ENCODE data around the gene SPEM1. TPM values are rescaled to one million over a fixed set of nuclear protein-coding genes. Genes with fewer than 3 reads are reported as not detected.

The SPEM1 gene
- not detected in 2 replicates for total RNA-seq

GRCh38 chr17:7419819-7420610 is at the start of gene SPEM1:
SPEM1 (plus strand) TSS chr17:7420324; CDS start chr17:7420385, 61 bp downstream.

GRCh38 chr17:7380855-7381683 is 39.1 kb upstream of the SPEM1 start, which contains the start of gene TNK1:
TNK1 (plus strand) TSS chr17:7381089; CDS start chr17:7382927, 1,838 bp downstream.

DNA sequence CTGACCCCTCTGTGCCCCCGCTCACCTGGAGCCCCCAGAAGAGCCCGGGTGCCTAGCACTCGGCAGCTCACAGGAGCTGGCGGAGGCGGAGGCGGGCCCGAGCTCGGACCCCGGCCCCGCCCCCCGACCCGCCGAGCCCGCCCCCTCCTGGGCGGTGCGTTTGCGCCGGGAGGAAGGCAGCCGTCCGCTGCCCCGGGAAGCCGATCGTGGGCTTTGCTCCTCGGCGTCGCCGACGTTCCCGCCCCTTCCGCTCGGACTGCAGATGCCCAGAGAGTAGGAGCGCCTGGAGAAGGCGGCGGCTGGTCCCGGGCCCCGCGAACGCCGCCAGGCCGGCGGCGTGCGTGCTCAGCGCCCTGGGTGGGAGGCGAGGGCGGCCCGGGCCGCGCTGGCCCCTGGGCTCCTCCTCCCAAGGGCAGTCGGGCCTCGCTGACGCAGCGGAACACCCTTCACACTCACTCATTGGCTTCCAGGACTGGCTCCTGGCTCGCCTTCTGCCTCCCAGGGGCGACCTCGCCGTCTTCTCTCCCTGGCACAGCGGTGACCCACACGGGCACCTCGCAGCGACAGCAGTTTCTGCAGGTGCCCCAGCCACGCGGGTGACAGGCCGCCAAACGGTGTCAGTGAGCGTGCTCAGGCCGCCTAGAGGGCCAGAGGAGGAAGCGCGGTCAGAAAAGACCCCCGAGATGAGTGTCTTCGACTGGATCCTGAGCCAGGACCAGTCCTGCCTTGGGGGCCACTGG is 25.5 kb upstream of the SPEM1 start, which contains the start of gene PLSCR3:
Gene PLSCR3 (minus strand): TSS at position 74 of the 740 bp plus-strand sequence. CDS start 415 bp downstream, outside the sequence.

DNA sequence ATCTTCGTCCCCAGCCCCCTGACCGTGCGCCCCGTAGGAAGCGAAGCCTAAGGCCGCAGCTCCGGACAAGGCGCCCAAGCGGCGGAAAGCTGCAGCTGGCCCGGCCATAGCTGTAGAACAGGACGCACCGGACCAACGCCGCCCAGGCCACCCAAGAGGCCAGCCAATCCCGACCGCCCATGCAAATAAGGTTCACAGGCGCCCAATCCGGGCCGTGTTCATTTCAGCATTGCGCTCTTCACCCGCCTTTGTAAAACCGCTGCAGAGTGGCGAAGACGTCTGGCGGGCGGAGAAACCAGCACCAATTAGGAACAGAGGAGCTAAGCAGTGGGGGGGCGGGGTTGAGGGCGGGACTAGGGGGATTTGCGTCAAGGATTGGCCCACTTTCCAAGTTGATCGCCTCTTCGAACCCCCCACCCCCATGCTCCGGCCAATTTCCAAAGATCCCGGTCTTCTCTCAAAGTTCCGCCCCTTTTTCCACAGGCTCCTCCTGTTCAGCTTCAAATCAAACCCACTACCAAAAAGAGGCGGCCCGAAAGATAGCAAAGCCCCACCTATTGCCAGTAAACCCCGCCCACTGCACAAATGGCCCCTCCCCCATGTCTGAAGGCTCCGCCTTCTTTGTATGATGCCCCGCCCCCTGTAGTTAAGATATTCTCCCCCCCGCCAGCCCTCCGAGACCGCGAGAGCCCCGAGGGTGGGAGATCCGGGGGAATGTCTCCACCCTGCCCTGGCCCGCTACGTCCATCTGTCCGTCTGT is 16.0 kb upstream of the SPEM1 start, which contains the start of gene TMEM256:
Gene TMEM256 (minus strand): TSS at position 121 of the 760 bp plus-strand sequence. CDS start 13 bp downstream, at position 108.

GRCh38 chr17:7407485-7408251 is 12.5 kb upstream of the SPEM1 start, which contains the start of gene NLGN2:
NLGN2 (plus strand) TSS chr17:7407845; CDS start chr17:7408256, 411 bp downstream.

GRCh38 chr17:7425316-7425715 is 5.2 kb downstream of the SPEM1 start, which contains the start of gene SPEM2:
SPEM2 (plus strand) TSS chr17:7425616; CDS start chr17:7425689, 73 bp downstream.

DNA sequence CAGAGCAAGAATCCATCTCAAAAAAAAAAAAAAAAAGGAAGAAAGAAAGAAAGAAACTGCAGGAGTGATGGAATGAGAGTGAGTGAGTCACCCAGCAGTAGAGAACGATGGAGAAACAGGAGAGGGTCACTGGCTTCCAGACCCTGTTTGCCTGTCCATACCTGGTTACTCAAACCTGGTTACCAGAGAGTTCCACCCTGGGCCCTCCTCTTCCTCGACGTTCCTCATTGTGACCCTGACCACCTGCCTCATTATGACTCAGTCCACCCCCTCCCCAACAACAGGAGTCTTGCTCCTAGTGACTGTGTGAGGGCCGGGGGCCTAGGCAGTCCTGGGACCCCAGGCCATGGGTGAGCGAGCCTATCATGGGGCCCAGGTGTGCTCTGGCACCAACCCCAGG is 8.4 kb downstream of the SPEM1 start, which contains the start of gene SPEM3:
Gene SPEM3 (plus strand): TSS at position 301 of the 400 bp plus-strand sequence. CDS start 46 bp downstream, at position 347.

DNA sequence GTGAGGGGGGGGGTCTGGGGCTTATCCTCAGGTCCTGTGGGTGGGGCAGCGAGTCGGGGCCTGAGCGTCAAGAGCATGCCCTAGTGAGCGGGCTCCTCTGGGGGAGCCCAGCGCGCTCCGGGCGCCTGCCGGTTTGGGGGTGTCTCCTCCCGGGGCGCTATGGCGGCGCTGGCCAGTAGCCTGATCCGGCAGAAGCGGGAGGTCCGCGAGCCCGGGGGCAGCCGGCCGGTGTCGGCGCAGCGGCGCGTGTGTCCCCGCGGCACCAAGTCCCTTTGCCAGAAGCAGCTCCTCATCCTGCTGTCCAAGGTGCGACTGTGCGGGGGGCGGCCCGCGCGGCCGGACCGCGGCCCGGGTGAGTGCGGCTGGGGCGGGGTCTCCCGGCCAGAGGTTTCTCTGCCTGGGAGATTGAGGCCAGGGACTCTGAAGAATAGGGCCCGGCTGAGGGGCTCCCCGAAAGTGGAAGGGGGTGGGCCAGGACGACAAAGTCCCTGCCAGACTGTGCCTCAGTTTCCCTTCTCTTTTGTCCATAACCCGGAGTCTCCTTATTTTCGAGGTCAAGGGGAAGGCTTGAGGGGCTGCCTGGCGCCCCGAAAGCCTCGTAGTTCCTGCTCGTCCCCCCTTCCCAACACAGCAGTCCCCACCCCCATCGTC is 19.5 kb downstream of the SPEM1 start, which contains the start of gene FGF11:
Gene FGF11 (plus strand): TSS at position 51 of the 651 bp plus-strand sequence. CDS start 109 bp downstream, at position 160.

DNA sequence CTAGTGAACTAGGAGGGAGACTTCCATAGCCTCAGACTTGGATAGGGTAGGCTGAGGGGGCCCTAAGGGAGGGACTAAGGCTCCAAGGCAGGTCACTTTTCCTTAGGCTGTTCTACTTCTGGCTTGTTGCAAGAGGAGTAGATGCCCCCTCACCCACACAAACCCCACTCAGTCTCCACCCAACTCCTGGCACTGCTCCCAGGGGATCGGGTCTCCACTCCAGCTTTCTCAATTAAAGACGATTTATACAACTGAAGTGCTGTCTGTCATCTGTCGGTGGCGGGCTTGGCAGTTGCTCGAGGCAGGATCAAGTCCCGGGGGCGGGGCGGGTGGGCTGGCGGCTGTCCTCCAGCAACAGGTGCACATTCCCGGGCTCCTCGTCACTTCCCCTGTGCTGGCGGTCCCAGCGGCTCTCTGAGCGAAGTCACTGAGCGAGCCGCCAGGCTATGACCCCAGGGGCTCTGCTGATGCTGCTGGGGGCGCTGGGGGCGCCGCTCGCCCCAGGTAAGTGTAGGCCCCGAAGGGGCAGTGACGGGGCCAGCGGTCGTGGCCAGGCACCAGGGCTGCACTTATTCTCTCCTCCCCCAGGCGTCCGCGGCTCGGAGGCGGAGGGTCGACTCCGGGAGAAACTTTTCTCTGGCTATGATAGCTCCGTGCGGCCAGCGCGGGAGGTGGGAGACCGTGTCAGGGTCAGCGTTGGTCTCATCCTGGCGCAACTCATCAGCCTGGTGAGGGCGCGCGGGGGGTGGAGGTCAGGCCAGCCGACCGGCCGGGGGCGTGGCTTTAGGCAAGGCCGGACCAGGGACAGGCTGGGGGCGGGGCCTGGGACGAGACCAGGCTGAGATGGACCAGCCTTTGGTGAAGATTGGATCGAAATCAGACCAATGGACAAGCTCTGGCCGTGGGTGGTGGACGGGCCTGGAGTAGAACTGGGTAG is 24.8 kb downstream of the SPEM1 start, which contains the start of gene CHRNB1:
Gene CHRNB1 (plus strand): TSS at position 380 of the 937 bp plus-strand sequence. CDS start 67 bp downstream, at position 447.

Other genes starting within 250 kb of the SPEM1 start
- gene ASGR1, start 241.0 kb upstream of the SPEM1 start, total RNA-seq = 1.2 and 1.3 TPM in 2 replicates
- gene DLG4, start 200.5 kb upstream of the SPEM1 start, total RNA-seq = 17.6 and 27.3 TPM in 2 replicates
- 236 and 357 TPM in 2 replicates for gene ACADVL, start 200.4 kb upstream of the SPEM1 start, total RNA-seq
- gene DVL2, start 185.8 kb upstream of the SPEM1 start, total RNA-seq = 84.8 and 108 TPM in 2 replicates
- 47.3 and 68.5 TPM in 2 replicates for gene PHF23, start 180.9 kb upstream of the SPEM1 start, total RNA-seq
- 199 and 406 TPM in 2 replicates for gene GABARAP, start 177.9 kb upstream of the SPEM1 start, total RNA-seq
- 35.2 and 41.6 TPM in 2 replicates for gene CTDNEP1, start 168.6 kb upstream of the SPEM1 start, total RNA-seq
- gene ELP5, start 168.1 kb upstream of the SPEM1 start, total RNA-seq = 24.6 and 25.6 TPM in 2 replicates
- 4.1 and 6.5 TPM in 2 replicates for gene CLDN7, start 157.8 kb upstream of the SPEM1 start, total RNA-seq
- 0.17 and 0.44 TPM in 2 replicates for gene SLC2A4, start 138.6 kb upstream of the SPEM1 start, total RNA-seq
- gene YBX2, start 125.7 kb upstream of the SPEM1 start, total RNA-seq = 0.17 and 0.29 TPM in 2 replicates
- gene EIF5A, start 112.7 kb upstream of the SPEM1 start, total RNA-seq = 469 and 682 TPM in 2 replicates
- gene GPS2, start 105.0 kb upstream of the SPEM1 start, total RNA-seq = 40.1 and 47.6 TPM in 2 replicates
- 20.2 and 23.5 TPM in 2 replicates for gene NEURL4, start 91.0 kb upstream of the SPEM1 start, total RNA-seq
- 0.58 and 0.99 TPM in 2 replicates for gene ACAP1, start 83.8 kb upstream of the SPEM1 start, total RNA-seq
- 6.1 and 13.1 TPM in 2 replicates for gene KCTD11, start 68.2 kb upstream of the SPEM1 start, total RNA-seq
- gene TMEM95, start 65.2 kb upstream of the SPEM1 start, total RNA-seq = not detected in 2 replicates
- 0.66 and 0.73 TPM in 2 replicates for gene TNK1, start 39.2 kb upstream of the SPEM1 start, total RNA-seq
- gene PLSCR3, start 25.8 kb upstream of the SPEM1 start, total RNA-seq = 38.7 and 48.1 TPM in 2 replicates
- 95.8 and 132 TPM in 2 replicates for gene TMEM256, start 16.2 kb upstream of the SPEM1 start, total RNA-seq
- gene NLGN2, start 12.5 kb upstream of the SPEM1 start, total RNA-seq = 16.1 and 18.2 TPM in 2 replicates
- not detected in 2 replicates for gene SPEM2, start 5.3 kb downstream of the SPEM1 start, total RNA-seq
- gene SPEM3, start 8.5 kb downstream of the SPEM1 start, total RNA-seq = not detected in 2 replicates
- 1.3 and 1.9 TPM in 2 replicates for gene TMEM102, start 15.1 kb downstream of the SPEM1 start, total RNA-seq
- 0.58 and 2.8 TPM in 2 replicates for gene FGF11, start 19.2 kb downstream of the SPEM1 start, total RNA-seq
- gene CHRNB1, start 24.7 kb downstream of the SPEM1 start, total RNA-seq = 6.8 and 10.3 TPM in 2 replicates
- gene ZBTB4, start 59.3 kb downstream of the SPEM1 start, total RNA-seq = 27.8 and 44.8 TPM in 2 replicates
- not detected in 2 replicates for gene SLC35G6, start 61.1 kb downstream of the SPEM1 start, total RNA-seq
- gene POLR2A, start 64.0 kb downstream of the SPEM1 start, total RNA-seq = 104 and 111 TPM in 2 replicates
- gene TNFSF12, start 128.7 kb downstream of the SPEM1 start, total RNA-seq = 17.0 and 18.4 TPM in 2 replicates
- 2.0 and 2.2 TPM in 2 replicates for gene TNFSF13, start 138.4 kb downstream of the SPEM1 start, total RNA-seq
- gene SENP3, start 141.6 kb downstream of the SPEM1 start, total RNA-seq = 59.2 and 68.1 TPM in 2 replicates
- gene CD68, start 159.3 kb downstream of the SPEM1 start, total RNA-seq = 30.4 and 79.9 TPM in 2 replicates
- 94.1 and 137 TPM in 2 replicates for gene MPDU1, start 163.5 kb downstream of the SPEM1 start, total RNA-seq
- gene SOX15, start 169.8 kb downstream of the SPEM1 start, total RNA-seq = 0.66 and 0.73 TPM in 2 replicates
- gene FXR2, start 194.6 kb downstream of the SPEM1 start, total RNA-seq = 34.9 and 47.3 TPM in 2 replicates
- 43.8 and 45.5 TPM in 2 replicates for gene SAT2, start 207.5 kb downstream of the SPEM1 start, total RNA-seq
- 0.17 and 0.29 TPM in 2 replicates for gene SHBG, start 209.8 kb downstream of the SPEM1 start, total RNA-seq
- 0.17 TPM in 1 of 2 replicates, not detected in the other for gene ATP1B2, start 230.6 kb downstream of the SPEM1 start, total RNA-seq

Measured in smooth muscle cell of trachea (primary cell).